SIG-M5 treated with dmso at 0.1 percent for 504 hours (cell line): Measurements from ENCODE around the gene GDPD4.
A peak's percentile ranks its signal among the peaks of the same experiment; 100 is the strongest.

Experiments used
- DNase-seq: peaks from one replicate; lab custom pipeline; 2025; ENCODE audit not compliant: unreplicated experiment; lab: John Stamatoyannopoulos, UW

The GDPD4 gene

GRCh38 chr11:77191823-77192495 lies 109.5 kb downstream of the GDPD4 start:
- peak; percentile 49 for DNase-seq

GRCh38 chr11:77191429-77191822 lies 110.1 kb downstream of the GDPD4 start:
- no peak for DNase-seq

GRCh38 chr11:77190331-77191075 lies 111.0 kb downstream of the GDPD4 start:
- DNase-seq = no peak

GRCh38 chr11:77189588-77190210 lies 111.8 kb downstream of the GDPD4 start:
- DNase-seq = no peak

- no peak for DNase-seq
Measured at GRCh38 chr11:77188633-77189491, 112.6 kb downstream of the GDPD4 start.

GRCh38 chr11:77187776-77188632 lies 113.5 kb downstream of the GDPD4 start:
- peak; percentile 56 for DNase-seq

- no peak for DNase-seq
Measured at GRCh38 chr11:77187111-77187750, 114.3 kb downstream of the GDPD4 start.

- DNase-seq = no peak
Measured at GRCh38 chr11:77186302-77186701, 115.2 kb downstream of the GDPD4 start.

- no peak for DNase-seq
Measured at GRCh38 chr11:77184136-77184860, 117.2 kb downstream of the GDPD4 start.

GRCh38 chr11:77183431-77183984 lies 118.0 kb downstream of the GDPD4 start:
- no peak for DNase-seq

GRCh38 chr11:77182542-77183430 lies 118.7 kb downstream of the GDPD4 start:
- DNase-seq = no peak

GRCh38 chr11:77181799-77182541 lies 119.5 kb downstream of the GDPD4 start:
- DNase-seq = no peak

- DNase-seq = no peak
Measured at GRCh38 chr11:77181226-77181625, 120.3 kb downstream of the GDPD4 start.

GRCh38 chr11:77180346-77180745 lies 121.1 kb downstream of the GDPD4 start:
- no peak for DNase-seq

GRCh38 chr11:77179681-77180080 lies 121.8 kb downstream of the GDPD4 start:
- DNase-seq = no peak

- DNase-seq = no peak
Measured at GRCh38 chr11:77179048-77179447, 122.4 kb downstream of the GDPD4 start.

GRCh38 chr11:77178150-77178549 lies 123.3 kb downstream of the GDPD4 start:
- no peak for DNase-seq
